ENCODE data around the gene PSMG3. TPM values are rescaled to one million over a fixed set of nuclear protein-coding genes. Genes with fewer than 3 reads are reported as not detected.

PSMG3 gene
- total RNA-seq, 1 donor from 2014 or later, result 29.5 TPM

DNA sequence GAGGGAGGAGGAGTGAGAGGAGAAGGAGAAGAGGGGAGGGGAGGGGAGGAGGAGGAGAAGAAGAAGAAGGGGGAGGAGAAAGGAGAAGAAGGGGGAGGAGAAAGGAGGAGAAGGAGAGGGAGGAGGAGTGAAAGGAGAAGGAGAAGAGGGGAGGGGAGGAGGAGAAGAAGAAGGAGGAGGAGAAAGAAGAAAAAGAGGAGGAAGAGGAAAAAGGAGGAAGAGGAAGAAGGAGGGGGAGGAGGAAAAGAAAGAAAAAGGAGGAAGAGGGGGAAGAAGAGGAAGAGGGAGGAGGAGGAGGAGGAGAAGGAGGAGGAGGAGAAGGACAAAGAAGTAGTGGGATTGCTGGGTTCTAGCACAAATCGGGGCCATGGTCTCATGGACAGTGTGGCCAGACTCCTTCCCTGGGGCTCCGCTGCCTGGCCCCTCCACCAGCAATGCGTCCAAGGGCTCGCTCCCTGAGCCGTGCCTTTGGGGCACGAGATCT is 43.5 kb downstream of the PSMG3 start:
- Mint-ChIP-seq H3K27ac (no peak overlapping the region), H3K4me1 (peaks cover 6% of the 10 kb centered on the region), H3K27me3 (peaks cover 4% of the 10 kb centered on the region), H3K36me3 (ENCODE audit: low read depth) (no peaks in the 10 kb centered on the region), H3K9me3 (no peaks in the 10 kb centered on the region), H3K4me3 (no peak overlapping the region)
- ATAC-seq (ENCODE audit: low read depth), result no peak
- ChIA-PET POLR2A (no interaction called here), CTCF (interaction anchor here (0.9 kb wide), 1 partner anchor 625 kb away, joined by 3 read pairs; no protein-coding TSS in a partner anchor)
- DNase-seq, result no peak
- intact Hi-C loops (cut with micrococcal nuclease), result no loop called here
- no peak for TF ChIP-seq CTCF (IDR thresholded peaks at IDR 0.05)

GRCh38 chr7:1525409-1525808 is 44.4 kb downstream of the PSMG3 start:
- H3K9me3 Mint-ChIP-seq, result no peaks in the 10 kb centered on the region
- no peaks in the 10 kb centered on the region for H3K36me3 Mint-ChIP-seq (ENCODE audit: low read depth)
- TF ChIP-seq CTCF (IDR thresholded peaks at IDR 0.05), result no peak
- no peak overlapping the region for H3K27ac Mint-ChIP-seq
- intact Hi-C loops (cut with micrococcal nuclease), result no loop called here
- no peak overlapping the region for H3K4me3 Mint-ChIP-seq
- H3K4me1 Mint-ChIP-seq, result peaks cover 6% of the 10 kb centered on the region
- POLR2A ChIA-PET, result no interaction called here
- no peak for DNase-seq
- no peak for ATAC-seq (ENCODE audit: low read depth)
- H3K27me3 Mint-ChIP-seq, result peaks cover 4% of the 10 kb centered on the region
- CTCF ChIA-PET, result interaction anchor here (0.5 to 0.9 kb wide), 2 partner anchors 626 to 1511 kb away, joined by 3 read pairs; no protein-coding TSS in a partner anchor

GRCh38 chr7:1523844-1524243 is 46.0 kb downstream of the PSMG3 start:
- H3K27me3 Mint-ChIP-seq, result peaks cover 4% of the 10 kb centered on the region
- H3K36me3 Mint-ChIP-seq (ENCODE audit: low read depth), result no peaks in the 10 kb centered on the region
- no peak overlapping the region for H3K4me3 Mint-ChIP-seq
- DNase-seq, result no peak
- peaks cover 5% of the 10 kb centered on the region for H3K9me3 Mint-ChIP-seq
- no peak for ATAC-seq (ENCODE audit: low read depth)
- no peak overlapping the region for H3K27ac Mint-ChIP-seq
- H3K4me1 Mint-ChIP-seq, result peaks cover 2% of the 10 kb centered on the region
- ChIA-PET POLR2A (no interaction called here), CTCF (no interaction called here)
- intact Hi-C loops (cut with micrococcal nuclease), result no loop called here
- TF ChIP-seq CTCF (IDR thresholded peaks at IDR 0.05), result no peak

GRCh38 chr7:1523208-1523607 is 46.6 kb downstream of the PSMG3 start:
- no peak for TF ChIP-seq CTCF (IDR thresholded peaks at IDR 0.05)
- ChIA-PET POLR2A (no interaction called here), CTCF (no interaction called here)
- peaks cover 4% of the 10 kb centered on the region for H3K27me3 Mint-ChIP-seq
- no peaks in the 10 kb centered on the region for H3K36me3 Mint-ChIP-seq (ENCODE audit: low read depth)
- peaks cover 5% of the 10 kb centered on the region for H3K9me3 Mint-ChIP-seq
- DNase-seq, result no peak
- H3K4me3 Mint-ChIP-seq, result no peak overlapping the region
- ATAC-seq (ENCODE audit: low read depth), result no peak
- intact Hi-C loops (cut with micrococcal nuclease), result no loop called here
- H3K27ac Mint-ChIP-seq, result no peak overlapping the region
- H3K4me1 Mint-ChIP-seq, result peaks cover 2% of the 10 kb centered on the region

DNA sequence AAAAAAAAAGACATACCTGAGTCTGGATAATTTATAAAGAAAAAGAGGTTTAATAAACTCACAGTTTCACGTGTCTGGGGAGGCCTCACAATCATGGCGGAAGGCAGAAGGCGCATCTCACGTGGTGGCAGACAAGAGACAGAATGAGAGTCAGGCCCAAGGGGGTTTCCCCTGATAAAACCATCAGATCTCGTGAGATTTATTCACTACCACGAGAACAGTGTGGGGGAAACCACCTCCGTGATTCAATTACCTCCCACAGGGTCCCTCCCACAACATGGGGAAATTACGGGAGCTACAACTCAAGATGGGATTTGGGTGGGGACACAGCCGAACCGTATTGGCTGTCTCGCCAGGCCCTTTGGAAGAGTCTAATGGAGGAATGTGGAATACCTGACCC is 48.4 kb downstream of the PSMG3 start:
- no peaks in the 10 kb centered on the region for H3K36me3 Mint-ChIP-seq (ENCODE audit: low read depth)
- TF ChIP-seq CTCF (IDR thresholded peaks at IDR 0.05), result no peak
- H3K4me3 Mint-ChIP-seq, result no peak overlapping the region
- H3K4me1 Mint-ChIP-seq, result peaks cover 2% of the 10 kb centered on the region
- peaks cover 4% of the 10 kb centered on the region for H3K27me3 Mint-ChIP-seq
- H3K9me3 Mint-ChIP-seq, result peaks cover 5% of the 10 kb centered on the region
- intact Hi-C loops (cut with micrococcal nuclease), result no loop called here
- H3K27ac Mint-ChIP-seq, result no peak overlapping the region
- DNase-seq (no peak), ATAC-seq (ENCODE audit: low read depth) (peak; percentile 34)
- ChIA-PET POLR2A (interaction anchor here (1.1 kb wide), 1 partner anchor 9 kb away, joined by 3 read pairs; the partner anchor contains the start of gene MAFK), CTCF (no interaction called here)

Data from activated B cell treated with CpG ODN at 0.5 μM for 24 hours (primary cell).